CD1c-positive myeloid dendritic cell (primary cell): ENCODE results near the gene ARMH1.
"Not testable (repeated sequence)": the region's sequence is repeated elsewhere in the genome, so short reads cannot be mapped to it uniquely, and the experiment has no call there.

Experiments used
- DNase-seq: peaks from one replicate; pipeline ENCODE4 v3.0.0-alpha.2; 2016; ENCODE audit errors: extremely low spot score

Gene ARMH1

DNA sequence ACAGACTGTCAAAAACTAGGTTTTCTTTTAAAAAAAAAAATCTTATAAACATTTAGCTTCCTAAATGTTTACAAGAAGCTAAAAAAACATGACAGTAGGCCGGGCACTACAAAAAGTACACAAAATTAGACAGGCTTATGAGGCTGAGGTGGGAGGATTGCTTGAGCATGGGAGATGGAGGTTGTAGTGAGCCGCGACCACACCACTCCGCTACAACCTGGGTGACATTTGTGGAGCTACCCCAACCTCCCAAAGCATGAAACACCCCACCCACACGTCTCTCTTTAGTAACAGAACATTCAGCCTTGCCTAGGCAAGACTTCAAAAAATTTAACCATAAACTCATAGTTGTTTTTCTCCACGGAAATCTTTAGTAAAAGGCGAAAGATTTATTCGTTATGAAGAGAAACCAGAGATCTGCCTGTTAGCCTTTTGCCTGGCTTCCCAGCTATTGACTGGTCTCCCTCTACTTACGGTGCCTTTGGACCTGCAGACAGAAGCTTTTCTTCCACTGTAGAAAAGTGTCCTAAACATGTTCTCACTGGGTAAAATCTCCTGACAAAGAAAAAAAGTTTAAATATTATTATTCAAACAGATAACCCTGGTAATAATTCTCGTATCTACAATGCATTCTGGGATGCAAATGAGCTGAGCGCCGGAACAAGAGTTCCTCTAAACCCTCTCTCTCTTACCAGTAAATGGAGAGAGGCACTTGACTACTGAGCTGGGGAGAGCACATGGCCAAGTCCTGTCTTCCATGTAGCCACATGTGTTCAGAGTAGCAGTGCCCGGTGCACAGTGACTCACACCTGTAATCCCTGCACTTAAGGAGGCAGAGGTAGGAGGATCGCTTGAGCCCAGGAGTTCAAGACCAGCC is 47.2 kb downstream of the ARMH1 start:
- peak; percentile 97 for DNase-seq

GRCh38 chr1:44723064-44723463 is 48.5 kb downstream of the ARMH1 start:
- DNase-seq, result no peak

DNA sequence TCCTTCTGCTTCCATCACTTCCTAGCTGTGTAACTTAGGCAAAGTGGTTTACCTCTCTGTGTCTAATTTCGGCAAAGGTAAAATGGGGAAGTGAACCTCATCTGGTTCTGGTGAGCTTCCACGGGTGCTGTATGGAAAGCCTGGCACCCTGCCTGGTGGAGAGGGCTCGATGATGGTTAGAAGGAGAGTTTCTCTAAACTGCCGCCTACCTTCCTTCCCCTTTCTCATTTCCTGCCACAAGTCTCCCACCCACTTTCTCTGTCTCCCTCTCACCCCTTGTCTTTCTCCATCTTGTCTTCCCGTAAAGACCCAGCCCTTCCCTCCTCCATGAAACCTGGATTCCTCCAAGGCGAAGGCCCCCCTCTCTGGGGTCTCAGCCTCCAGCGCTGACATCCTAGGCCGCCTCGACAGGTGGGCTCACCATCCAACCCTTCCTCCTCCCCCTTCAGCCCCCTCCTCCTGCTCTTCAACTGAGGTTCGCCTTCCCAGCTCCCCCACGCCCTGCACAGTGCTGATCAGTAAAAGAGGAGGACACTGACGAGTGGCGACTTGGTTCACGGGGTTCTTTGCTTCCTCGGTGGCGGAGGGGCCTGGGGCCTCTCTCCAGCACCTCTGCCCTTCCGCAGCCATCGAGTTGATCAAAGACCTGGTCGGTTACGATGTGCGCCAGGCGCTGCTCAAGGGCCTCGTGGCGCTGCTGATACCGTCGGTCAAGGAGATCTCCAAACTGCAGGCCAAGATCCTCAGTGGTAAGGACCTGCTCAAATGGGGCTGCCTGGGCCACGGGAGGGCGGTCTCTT is 49.2 kb downstream of the ARMH1 start:
- peak; percentile 88 for DNase-seq

DNA sequence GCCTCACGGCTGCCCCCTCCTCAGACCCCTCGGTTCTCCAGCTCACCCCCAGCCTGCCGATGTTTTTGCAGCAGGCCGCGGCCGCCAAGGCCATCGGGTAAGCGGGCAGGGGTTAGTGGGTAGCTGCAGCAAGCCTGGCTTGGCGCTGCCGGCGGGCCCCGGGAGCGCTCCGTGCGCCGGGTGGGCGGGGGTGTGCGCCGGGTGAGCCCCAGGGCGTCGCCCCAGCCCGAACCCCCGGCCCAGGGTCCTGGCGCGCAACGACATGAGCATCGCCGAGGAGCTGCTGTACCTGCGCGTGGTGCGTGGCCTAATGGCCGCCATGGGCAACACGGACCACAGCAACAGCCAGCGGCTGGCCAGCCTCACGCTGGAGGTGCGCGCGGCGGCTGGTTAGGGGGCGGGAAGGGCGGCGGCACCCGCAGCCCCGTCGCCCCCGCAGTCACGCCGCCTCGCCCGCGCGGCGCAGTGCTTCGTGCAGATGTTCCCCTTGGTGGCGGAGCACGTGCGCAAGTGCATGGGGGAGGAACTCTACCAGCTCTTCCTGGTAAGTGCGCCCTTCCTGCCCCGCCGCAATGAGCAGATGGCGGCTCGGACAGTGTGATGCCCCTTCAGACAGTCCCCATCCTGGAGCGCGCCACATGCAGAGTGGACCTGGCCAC is 49.9 kb downstream of the ARMH1 start:
- DNase-seq, result peak; percentile 63

DNA sequence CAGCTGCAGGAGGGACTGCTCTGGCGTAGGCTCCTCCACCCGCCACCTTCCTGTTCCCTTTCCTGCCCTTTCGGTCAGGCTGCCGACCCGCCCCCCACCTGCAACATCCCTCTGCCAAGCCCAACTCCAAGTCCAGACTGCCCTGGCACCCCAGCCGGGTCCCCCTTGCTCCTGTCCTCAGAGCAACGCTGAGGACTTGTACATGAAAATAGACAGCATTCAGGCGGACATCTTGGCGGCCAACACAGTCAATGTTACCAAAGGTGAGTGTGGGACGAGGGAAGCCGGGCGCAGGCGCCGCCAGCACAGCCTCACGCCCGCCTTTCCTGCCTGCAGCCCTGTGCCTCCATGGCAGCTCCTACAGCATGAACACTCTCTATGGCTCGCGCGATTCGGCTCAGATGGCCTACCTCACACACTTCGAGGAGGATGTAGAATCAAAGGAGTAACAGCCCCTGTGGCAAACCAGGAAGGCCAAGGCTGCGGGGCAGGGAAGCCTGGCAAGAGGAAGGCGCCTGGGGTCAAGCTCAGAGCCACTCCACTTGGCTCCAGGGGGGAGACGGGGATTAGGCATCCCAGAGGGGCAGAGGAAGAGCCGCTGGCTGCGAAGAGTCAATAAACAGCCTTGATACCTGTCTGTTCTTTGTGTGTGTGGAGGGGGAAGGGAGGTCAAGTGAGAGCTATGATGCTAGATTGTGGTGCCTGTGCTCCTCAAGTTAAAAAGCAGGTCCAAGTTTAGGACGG is 50.6 kb downstream of the ARMH1 start:
- no peak for DNase-seq

DNA sequence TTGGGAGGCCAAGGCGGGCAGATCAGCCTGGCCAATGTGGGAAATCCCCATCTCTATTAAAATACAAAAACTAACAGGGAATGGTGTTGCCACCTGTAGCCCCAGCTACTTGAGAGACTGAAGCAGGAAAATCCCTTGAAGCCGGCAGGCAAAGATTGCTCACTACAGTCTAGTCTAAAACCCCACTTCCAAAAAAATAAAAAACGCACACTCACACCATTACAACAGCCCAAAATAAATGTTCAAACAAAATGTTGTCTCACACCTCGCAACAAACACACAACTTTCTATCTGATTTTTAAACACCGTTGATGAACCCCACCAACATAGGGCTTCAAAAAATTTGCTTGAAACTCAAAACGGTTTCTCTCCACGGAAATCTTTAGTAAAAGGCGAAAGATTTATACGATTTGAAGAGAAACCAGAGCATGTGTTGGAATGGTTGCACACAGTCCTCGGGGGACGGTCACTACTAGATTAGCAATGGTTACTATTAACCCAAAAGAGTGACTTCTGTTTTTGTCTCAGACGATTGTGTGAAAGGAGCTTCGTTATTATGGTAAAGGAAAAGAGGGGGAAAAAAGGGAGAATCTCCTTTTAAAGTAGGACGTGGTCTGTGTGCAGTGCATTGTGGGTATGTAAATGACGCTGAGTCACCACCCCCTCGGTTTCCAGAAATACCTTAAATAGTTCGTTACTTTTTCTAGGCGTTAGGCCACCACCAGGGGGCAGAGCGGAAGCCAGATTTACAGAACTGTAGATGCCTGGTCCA is 56.4 kb downstream of the ARMH1 start, which contains the start of gene RNU5D-1:
TSS of gene RNU5D-1 (minus strand) at position 430 of the 772 bp plus-strand sequence.
- DNase-seq, result peak; percentile 98

GRCh38 chr1:44733365-44733764 is 58.9 kb downstream of the ARMH1 start:
- DNase-seq, result no peak

- DNase-seq, result no peak
Observed at GRCh38 chr1:44733784-44734183, 59.3 kb downstream of the ARMH1 start.

DNA sequence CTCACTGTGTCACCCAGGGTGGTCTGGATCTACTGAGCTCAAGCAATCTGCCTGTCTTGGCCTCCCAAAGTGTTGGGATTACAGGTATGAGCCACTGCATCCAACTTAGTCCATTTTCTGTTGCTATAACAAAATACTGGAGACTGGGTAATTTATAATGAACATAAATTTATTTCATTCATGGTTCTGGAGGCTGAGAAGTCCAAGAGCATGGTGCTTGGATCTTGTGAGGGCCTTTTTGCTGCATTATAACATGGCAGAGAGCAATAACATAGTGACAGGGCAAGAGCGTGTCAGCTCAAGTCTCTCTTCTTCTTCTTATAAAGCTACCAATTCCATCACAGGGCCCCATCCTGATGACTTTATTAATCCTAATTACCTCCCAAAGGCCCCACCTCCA is 61.5 kb downstream of the ARMH1 start:
- DNase-seq, result no peak

GRCh38 chr1:44738953-44739306 is 64.4 kb downstream of the ARMH1 start:
- DNase-seq, result not testable (repeated sequence)

DNA sequence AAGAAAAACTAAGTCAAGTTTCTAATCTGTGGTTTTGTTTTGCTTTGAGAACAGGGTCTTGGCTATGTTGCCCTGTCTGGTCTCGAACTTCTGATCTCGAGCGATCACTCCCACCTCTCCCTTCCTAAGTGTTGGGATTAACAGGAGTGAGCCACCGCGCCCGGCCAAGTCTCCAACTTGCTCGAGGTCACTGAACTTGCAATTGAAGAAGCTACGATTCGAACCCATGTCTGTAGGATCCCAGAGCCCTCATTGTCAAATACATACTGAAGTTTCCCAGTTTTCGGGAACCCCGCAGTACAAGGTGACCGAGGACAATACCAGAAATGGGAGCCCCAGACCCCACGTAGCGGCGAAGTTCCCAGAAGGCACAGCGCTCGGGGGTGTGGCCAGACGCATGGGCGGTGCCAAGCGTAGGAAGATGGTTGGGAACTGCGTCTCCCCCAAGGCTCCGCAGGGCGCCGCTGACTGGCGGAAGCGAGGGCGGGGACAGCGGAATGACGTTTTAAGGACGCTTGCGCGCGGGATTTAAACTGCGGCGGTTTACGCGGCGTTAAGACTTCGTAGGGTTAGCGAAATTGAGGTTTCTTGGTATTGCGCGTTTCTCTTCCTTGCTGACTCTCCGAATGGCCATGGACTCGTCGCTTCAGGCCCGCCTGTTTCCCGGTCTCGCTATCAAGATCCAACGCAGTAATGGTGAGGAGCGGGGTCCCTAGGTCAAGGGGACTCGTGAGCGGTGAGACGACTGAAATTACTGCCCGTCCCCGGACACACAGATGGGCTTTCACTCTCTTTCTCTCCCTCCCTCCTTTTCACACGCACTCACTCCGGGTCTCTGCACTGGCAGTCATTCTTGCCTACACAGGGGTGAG is 65.0 kb downstream of the ARMH1 start, which contains the start of gene KIF2C:
TSS of gene KIF2C (plus strand) at position 531 of the 872 bp plus-strand sequence. CDS start at position 627, 96 bp downstream.
- DNase-seq, result peak; percentile 99

DNA sequence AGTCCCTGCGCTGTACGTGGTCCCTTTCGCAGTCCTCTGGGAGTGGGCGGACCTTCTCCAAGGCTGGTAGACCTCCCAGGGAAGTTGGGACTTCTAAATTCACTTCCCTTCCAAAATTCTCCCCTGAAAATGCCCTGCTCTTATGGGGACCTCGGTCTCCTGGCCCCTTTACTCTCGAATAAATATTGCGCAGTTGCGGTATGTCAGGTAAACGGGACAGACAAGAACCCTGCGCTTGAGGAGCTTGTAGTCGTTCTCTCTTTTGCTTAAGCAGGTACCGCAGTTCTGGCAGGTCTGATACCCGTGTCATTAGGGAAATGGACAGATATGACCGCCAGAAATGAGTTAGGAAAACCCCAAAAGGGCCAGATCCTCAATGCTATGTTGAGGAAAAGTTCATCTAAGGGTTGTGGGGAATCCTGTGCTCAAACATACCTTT is 65.7 kb downstream of the ARMH1 start:
- DNase-seq, result peak; percentile 29

- no peak for DNase-seq
Observed at GRCh38 chr1:44743211-44743610, 68.7 kb downstream of the ARMH1 start.

GRCh38 chr1:44747878-44748277 is 73.4 kb downstream of the ARMH1 start:
- no peak for DNase-seq

- no peak for DNase-seq
Observed at GRCh38 chr1:44757420-44757819, 82.9 kb downstream of the ARMH1 start.

GRCh38 chr1:44759077-44759476 is 84.6 kb downstream of the ARMH1 start:
- no peak for DNase-seq

DNA sequence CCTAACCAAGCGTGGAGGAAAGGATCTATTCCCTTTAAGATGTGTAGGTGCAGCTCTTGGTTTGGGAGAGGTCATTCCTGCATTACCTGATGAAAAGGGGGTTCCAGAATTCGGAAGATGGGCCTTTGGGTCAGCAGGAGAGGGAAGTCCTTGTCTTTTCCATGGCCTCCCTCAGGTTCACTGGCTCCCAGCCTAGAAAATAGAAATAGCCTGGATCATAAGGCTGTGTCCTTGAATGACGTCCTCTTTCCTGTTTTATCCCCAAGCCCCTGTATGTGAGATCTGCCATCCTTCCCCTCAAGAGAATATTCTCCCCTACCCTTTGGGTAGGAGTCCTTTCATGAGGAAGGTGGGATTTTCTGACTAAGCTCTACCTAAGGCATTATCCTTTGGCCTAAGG is 86.4 kb downstream of the ARMH1 start:
- DNase-seq, result no peak

GRCh38 chr1:44766421-44766820 is 91.9 kb downstream of the ARMH1 start:
- DNase-seq, result not testable (repeated sequence)
